ENCODE results near the gene SPTLC3.

The SPTLC3 gene

DNA sequence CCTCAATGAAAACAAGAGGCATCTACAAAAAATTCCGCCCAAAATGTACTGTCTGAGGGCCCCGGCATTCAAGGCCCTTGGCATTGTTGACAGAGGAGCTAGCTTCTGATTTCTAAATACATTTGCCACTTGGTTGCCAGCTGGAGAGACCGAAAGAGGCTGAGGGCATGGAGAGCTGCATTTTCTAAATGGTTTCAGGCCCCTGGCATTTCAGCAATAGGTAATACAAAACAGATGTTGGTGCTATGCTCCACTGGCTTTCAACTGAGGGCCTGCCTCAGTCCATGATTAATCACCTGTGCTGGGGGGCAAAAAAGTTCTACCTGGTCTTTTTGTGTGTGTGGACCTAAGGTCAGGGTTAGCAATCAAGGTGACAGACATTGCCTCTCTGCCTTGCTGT lies 132.8 kb downstream of the SPTLC3 start:
- no peak for DNase-seq (ENCODE audit: low read depth)

- DNase-seq (ENCODE audit: low read depth), result no peak
Observed at GRCh38 chr20:13142143-13142542, 133.4 kb downstream of the SPTLC3 start.

DNA sequence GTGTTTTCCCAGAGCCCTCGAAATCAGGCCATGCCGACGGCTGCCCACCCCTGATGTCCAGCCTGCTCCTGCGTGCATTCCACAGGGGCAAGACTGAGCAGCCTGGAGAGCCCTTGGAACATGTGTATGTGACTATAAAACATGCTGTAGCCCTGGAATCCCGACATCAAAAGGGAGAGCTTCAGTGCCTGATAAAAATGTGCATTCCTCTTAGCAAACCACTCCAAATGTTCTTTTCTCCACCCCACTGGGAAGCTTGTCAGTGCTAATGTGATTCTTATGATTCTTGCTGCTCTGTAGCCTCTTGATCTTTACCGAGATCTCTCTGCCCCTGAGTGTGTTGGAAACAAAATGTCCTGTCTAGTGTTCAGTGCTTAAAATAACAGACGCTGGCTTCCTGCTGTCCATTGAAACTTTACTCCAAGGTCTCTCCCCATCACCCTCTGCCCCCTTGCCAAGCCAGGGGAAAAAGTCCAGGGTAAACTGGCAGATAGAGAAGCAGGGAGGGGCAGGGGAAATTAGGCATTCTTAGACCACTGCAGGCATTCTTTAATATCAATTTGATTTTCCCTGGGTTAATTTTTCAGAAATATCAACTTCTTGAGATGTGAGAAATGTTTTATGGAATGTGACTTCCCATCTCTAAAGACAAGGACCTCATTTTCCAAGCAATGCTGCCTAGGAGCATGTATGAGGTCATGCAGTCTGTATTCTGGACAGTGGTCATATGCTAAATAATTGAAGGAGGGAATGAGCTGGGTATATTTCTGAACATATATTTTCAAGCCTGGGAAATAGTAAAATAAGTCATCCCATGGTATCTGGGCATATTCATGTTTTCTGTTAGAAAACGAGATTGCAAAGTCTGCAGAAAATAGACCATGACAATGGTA lies 138.5 kb downstream of the SPTLC3 start:
- DNase-seq (ENCODE audit: low read depth), result no peak

GRCh38 chr20:13147971-13148370 lies 139.2 kb downstream of the SPTLC3 start:
- DNase-seq (ENCODE audit: low read depth), result no peak

GRCh38 chr20:13148402-13148801 lies 139.6 kb downstream of the SPTLC3 start:
- no peak for DNase-seq (ENCODE audit: low read depth)

GRCh38 chr20:13148961-13149360 lies 140.2 kb downstream of the SPTLC3 start:
- no peak for DNase-seq (ENCODE audit: low read depth)

- no peak for DNase-seq (ENCODE audit: low read depth)
Observed at GRCh38 chr20:13149371-13150105, 140.8 kb downstream of the SPTLC3 start.

DNA sequence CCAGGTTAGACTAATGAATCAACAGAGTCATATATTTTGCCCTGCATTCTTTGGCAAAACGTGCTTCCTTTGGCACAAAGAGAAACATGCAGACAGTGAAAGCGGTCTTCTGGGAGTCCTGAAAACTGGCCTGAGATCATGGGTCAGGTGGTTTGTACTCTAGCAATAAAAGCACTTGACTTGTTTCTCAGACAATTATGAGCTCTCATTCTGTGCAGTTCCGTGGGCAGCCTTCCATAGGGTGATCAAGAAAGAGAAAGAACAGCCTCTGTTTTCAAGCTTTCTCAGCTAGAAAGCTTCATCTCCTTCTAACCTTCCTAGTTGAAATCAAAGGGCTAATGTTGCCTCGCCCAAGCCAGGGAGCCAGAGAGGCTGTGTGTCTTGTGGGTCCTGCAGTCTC lies 149.6 kb downstream of the SPTLC3 start:
- no peak for DNase-seq (ENCODE audit: low read depth)

GRCh38 chr20:13159889-13160288 lies 151.1 kb downstream of the SPTLC3 start:
- no peak for DNase-seq (ENCODE audit: low read depth)

DNA sequence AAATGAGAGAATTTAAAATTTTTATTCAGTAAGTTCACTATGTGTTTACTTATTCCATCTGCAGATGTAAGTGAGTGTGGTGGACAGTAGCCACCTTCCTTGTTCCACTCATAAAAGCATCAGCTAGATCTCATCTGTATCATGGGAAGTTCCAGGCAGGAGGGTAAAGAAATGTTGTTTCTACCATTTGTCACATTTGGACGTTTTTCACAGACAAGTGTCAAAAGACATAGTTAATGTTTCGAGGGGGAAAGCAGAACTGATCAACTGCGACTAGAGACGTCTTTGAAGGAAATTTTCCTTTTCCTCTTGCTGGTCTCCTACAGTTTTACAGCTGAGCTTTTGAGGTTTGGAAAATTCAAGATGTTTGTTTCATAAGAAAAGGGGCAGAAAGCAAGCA lies 156.4 kb downstream of the SPTLC3 start:
- DNase-seq (ENCODE audit: low read depth), result no peak

DNA sequence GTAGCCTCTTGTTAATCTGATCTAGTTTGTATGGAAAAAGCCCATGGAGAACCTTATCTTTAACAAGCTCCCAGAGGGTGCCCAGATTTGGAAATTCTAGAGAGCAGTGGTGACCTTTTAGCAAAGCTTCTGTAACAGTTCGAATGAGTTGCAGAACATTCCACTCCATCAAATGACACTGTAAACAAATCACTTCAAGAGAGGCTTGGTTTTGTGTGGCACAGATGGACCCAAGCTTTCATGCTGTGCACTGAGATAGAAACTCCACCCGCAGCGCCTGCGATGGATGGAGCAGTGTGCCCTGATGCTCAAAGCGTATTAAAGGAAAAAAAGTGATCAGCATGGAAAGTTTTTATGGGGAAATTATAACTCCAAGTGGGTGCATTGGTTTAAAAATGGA lies 157.2 kb downstream of the SPTLC3 start:
- no peak for DNase-seq (ENCODE audit: low read depth)

DNA sequence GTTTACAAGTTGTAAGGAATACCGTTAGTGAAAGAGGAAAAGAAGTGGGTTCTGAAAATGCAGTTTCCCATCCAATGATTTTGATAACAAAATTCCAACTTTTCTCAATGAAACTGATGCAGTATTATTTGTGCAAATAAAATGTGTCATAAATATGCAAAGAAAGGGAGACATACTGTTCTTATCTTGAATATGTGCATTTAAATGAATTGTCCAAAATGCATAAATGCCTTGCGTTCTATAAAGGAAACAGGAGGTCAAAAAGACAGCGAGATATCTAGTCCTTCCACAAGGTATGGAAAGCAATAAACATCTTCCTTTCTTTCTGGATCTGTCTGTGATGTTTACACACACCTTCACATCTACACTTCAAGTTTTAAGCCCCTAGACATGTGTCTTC lies 157.7 kb downstream of the SPTLC3 start:
- no peak for DNase-seq (ENCODE audit: low read depth)

DNA sequence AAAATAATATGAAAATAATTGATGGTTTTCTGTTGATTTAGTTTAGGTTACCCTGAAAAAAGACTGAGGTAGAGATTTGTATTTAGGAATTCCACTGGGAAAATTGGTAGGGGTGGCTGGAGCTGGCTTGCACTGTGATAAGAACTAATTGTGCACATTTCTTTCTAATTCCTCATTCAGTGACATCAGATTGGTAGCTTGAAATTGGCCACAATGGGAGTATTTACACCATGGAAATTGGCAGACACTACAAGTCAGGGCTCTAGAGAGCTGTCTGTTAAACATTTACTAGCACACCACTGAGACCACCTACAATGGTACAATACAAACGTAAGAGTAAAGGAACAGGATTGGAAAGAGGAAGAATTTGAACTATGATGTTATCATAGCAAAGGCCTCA lies 160.3 kb downstream of the SPTLC3 start:
- DNase-seq (ENCODE audit: low read depth), result no peak

DNA sequence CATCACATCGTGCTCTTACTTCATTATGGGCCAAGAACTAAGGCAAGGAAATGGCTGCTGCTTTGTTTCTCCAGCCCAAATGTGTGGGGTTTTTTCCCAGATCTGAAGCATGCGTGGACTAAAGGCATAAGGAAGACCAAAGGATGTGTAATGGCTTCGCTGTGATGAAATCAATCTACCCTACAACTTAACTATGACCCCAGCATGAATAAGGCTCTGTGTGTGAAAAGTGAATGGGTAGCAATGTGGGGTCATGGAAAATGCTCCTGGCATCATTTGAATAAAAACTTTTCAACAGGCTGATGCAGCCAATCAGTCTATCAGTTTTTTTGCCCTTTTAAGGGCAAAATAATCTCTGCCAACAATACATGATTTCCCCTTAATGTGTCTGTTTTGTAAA lies 162.0 kb downstream of the SPTLC3 start:
- no peak for DNase-seq (ENCODE audit: low read depth)

DNA sequence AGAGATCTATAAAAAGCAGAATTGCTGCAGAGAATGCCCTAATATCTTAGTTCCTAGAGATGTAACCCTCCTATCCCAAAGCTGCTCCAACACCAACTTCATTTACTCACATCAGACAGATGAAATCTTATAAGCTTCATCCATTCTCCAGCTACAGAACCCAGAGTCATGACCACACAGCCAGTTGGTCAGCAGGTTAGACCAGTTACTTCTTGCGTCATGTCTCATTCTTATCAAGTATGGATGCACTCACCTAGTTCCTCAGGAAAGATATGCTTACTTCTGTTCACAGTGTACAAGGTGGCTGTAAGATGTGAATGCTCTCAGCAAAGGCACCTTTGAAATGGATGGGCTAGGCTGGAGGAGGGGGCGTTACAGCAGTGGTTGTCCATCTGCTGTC lies 164.4 kb downstream of the SPTLC3 start:
- DNase-seq (ENCODE audit: low read depth), result no peak

GRCh38 chr20:13174402-13174801 lies 165.6 kb downstream of the SPTLC3 start:
- DNase-seq (ENCODE audit: low read depth), result no peak

DNA sequence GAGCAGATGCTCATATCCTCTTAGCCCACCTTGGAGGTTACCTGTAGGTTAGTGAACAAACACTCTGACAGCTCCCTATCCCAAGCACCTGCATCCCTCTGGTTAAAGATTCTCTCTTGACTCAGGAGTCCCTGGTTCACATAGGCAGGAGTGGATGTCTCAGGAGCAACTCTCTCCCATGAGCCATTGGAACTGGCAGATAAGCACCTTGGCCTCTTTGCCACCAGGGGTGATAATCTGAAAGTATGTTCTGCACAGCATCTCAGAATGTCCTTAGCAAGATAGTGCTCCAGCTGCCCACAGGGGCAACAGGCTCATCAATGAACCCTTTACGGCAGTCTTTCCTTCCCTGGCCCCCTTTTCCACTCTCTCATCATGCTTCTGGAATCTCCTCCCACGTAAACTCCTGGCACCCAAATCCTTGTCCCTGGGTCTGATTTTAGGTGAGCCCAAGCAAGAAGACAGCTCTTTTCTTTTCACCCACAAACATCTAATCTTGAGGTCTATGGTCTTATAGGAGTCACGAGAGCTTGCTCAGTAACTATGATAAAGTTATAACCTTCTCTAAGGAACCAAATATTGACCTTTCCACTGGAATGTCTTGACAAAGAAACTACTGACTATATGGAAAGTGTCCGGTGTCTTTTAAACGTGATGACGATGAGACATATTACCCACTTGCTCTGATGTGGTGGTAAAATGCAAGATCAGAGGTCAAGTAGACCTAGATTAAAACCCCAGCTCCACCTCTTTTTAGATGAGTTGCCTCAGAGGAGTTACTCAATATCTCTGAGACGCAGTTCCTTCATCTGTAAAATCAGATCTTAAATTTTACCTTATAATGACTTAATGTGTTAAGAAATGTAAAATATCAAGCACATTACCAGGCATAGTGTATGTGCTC lies 172.5 kb downstream of the SPTLC3 start:
- no peak for DNase-seq (ENCODE audit: low read depth)

DNA sequence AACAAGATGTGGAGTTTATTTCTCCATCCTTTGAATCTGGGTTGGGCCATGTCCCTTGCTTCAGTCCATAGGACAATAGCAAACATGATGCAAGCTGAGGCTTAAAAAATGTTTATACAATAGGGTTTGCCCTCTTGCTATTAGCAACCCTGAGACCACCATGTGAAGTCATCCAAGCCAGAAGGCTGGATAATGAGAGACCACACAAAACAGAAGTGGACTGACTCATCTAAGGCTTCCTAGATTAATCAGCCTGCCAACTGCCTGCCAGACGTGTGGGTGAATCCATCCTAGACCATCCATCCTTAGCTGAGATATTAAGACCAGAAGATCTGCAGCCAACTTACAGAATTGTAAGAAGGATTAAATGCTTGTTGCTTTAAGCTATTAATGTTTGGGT lies 174.2 kb downstream of the SPTLC3 start:
- DNase-seq (ENCODE audit: low read depth), result no peak

DNA sequence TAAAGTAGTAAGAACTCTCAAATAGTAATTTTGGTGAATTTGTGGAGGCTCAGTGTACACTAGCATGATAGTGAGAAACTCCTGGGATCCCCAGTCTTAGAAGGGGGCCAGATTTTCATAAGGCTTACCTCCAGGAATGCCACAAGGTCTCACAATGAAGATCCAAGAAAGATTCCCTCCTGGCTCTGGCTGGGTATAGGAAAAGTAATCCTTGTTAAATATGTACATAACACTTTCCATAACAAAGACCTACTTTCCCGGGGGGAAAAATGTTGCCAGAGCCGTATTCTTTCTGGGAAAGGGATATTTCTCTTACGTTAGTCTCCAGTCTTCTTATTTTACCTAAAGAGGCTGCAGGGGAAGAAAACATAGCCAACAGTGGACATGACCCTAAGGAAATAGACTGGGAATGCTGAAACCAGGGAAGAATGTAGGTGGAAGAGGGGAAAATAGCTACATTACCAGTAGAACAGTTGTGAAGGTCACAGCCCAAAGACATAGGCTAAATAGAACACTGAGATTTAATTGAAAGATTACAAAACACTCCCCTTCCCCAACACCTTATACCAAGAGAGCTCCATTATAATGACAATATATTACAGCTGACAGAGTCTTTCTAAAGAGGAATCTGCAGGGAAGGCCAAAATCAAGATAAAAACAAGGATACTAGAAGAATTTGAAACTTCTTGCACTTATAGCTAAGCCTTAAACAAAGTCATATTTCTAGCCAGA lies 177.4 kb downstream of the SPTLC3 start:
- no peak for DNase-seq (ENCODE audit: low read depth)

DNA sequence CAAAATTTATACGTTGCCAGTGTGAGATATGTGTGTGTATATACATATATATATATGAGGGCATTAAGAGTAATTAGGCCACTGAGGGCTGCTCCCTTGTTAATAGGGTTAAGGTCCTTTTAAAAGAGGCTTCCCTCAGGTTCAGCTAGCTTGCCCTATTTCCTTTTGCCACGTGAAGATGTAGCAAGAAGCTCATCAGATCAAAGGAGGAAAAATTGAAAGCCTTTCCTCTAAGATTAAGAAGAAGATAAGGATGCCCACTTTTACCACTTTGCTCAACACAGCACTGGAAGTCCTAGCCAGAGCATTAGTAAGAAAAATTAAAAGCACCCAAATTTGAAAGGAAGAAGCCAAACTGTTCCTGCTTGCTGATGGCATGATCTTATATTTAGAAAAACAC lies 179.1 kb downstream of the SPTLC3 start:
- DNase-seq (ENCODE audit: low read depth), result no peak

- no peak for DNase-seq (ENCODE audit: low read depth)
Observed at GRCh38 chr20:13199279-13199678, 190.5 kb downstream of the SPTLC3 start.

Data from activated T-cell treated with anti-CD3 and anti-CD28 coated beads for 24 hours (primary cell).